Measurements from ENCODE around the gene TNRC18. TPM values are rescaled to one million over a fixed set of nuclear protein-coding genes. Genes with fewer than 3 reads are reported as not detected.

Gene TNRC18
- total and polyA plus RNA-seq, 2 experiments from 2014 or later, result 3.7 to 51.8 TPM

DNA sequence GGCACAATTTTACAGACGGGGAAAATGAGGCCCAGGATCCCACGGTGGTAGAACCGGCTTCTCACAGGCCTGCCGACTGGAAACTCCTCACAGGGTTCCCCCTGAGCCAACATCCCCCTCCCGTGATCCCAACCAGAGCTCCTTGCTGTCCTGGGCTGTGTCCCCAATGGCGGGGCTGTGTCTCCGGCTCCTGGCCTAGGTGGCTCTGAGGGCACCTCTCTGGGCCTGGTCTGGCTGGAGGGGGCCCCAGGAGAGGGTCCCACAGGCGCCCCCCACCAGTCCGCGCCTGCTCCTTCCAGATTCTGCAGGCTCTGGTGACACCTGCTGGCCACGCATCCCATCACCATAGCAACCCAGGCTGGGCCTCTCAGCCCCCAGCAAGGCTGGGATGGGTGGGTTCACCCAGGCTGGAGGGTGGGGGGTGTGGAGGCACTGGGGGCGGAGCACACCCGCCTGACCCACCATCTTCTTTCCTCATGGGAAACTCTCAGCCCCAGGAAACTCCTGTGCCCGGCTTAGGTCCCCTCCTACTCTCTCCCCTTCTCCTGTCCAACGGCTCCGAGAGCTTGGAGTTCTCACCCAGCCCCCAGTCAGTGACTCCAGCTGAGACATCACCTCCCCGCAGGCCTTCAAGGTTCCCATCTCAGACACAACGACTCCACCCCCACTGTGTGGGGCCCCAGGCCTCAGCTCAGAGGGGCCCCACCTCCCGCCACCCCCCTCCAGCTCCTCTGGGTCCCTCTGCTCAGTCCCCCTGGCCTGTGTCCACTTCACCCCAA, 27.1 kb upstream of the TNRC18 start:
- Histone ChIP-seq H2AFZ (no peak overlapping the region), H4K20me1 (ENCODE audit: insufficient read depth) (no peaks in the 10 kb centered on the region), H3K79me2 (ENCODE audit: insufficient read depth) (no peaks in the 10 kb centered on the region), H3K9me2 (ENCODE audit: insufficient read depth) (no peaks in the 10 kb centered on the region), H3K27me3 (replicated peaks; ENCODE audit: insufficient read depth) (no peaks in the 10 kb centered on the region), H3K9me3 (ENCODE audit: low read depth) (no peaks in the 10 kb centered on the region), H3K4me2 (ENCODE audit: unreplicated experiment) (no peak overlapping the region), H3K27ac (no peak overlapping the region), H3K4me1 (ENCODE audit: insufficient read depth) (no peaks in the 10 kb centered on the region), H3K4me3 (no peak overlapping the region), H3K9ac (no peak overlapping the region), H3F3A (ENCODE audit: insufficient read depth) (no peaks in the 10 kb centered on the region), H3K36me3 (ENCODE audit: low read depth) (no peaks in the 10 kb centered on the region)
- in situ Hi-C loops (cut with MboI), result no loop called here
- 56% methylated on average over 13 to 16 of the region's 19 CpGs for WGBS, 2 experiments (ENCODE audit: low coverage in 1 of 2, low lambda C conversion rate in 2 of 2, missing lambda C conversion rate in 2 of 2)
- DNase-seq, result peak; percentile 59
- no peak for TF ChIP-seq EZH2phosphoT487 (IDR thresholded peaks at IDR 0.05; ENCODE audit: insufficient read depth, low read depth)
- no peak for TF ChIP-seq EZH2 (IDR thresholded peaks at IDR 0.05; ENCODE audit: insufficient read depth, poor library complexity, severe bottlenecking)

DNA sequence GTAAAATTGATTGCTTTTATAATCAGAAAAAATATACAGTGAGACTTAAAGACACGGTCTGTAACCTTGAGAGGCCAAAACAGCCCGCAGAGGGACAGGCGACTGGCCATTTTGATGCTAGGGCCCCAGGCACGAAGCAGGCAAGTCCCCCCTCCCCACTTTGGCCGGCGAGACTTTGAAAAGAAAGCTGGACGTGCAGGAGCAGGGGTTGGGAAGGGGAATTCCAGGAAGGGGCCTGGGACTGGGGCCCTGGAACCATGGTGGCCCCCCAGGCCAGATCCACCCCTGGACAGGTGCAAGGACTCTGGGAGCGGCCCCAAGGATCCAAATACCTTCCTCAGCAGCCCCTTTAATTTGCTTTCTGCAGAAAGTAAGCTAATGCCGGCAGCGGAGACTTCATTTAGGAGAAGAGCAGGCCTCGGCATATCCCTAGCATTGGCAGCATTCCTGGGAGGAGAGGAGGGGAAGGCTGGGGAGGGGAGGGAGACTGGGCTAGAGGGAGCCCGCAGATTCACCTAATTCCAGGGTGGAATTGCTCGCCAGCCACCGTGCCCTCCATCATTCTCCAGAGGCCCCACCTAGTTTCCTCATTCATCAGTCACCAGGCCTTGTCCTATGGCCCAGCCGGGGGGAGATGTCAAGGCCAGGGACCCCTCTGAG, 24.9 kb upstream of the TNRC18 start:
- H3K4me3 ChIP-seq, result no peak overlapping the region
- no peak overlapping the region for H3K4me2 ChIP-seq (ENCODE audit: unreplicated experiment)
- in situ Hi-C loops (cut with MboI), result no loop called here
- H3K9ac ChIP-seq, result no peak overlapping the region
- TF ChIP-seq EZH2phosphoT487 (IDR thresholded peaks at IDR 0.05; ENCODE audit: insufficient read depth, low read depth) (no peak), EZH2 (IDR thresholded peaks at IDR 0.05; ENCODE audit: insufficient read depth, poor library complexity, severe bottlenecking) (no peak)
- no peaks in the 10 kb centered on the region for H3K4me1 ChIP-seq (ENCODE audit: insufficient read depth)
- no peaks in the 10 kb centered on the region for H3K9me3 ChIP-seq (ENCODE audit: low read depth)
- no peaks in the 10 kb centered on the region for H3F3A ChIP-seq (ENCODE audit: insufficient read depth)
- H3K9me2 ChIP-seq (ENCODE audit: insufficient read depth), result no peaks in the 10 kb centered on the region
- H4K20me1 ChIP-seq (ENCODE audit: insufficient read depth), result no peaks in the 10 kb centered on the region
- no peak for DNase-seq
- H3K36me3 ChIP-seq (ENCODE audit: low read depth), result no peaks in the 10 kb centered on the region; the same call in 1 of the 2 replicates
- no peaks in the 10 kb centered on the region for H3K27me3 ChIP-seq (replicated peaks; ENCODE audit: insufficient read depth)
- H3K27ac ChIP-seq, result no peak overlapping the region
- WGBS, 2 experiments (ENCODE audit: low coverage in 1 of 2, low lambda C conversion rate in 2 of 2, missing lambda C conversion rate in 2 of 2), result 85 to 89% methylated on average over 14 to 15 of the region's 15 CpGs
- H3K79me2 ChIP-seq (ENCODE audit: insufficient read depth), result no peaks in the 10 kb centered on the region
- no peak overlapping the region for H2AFZ ChIP-seq

DNA sequence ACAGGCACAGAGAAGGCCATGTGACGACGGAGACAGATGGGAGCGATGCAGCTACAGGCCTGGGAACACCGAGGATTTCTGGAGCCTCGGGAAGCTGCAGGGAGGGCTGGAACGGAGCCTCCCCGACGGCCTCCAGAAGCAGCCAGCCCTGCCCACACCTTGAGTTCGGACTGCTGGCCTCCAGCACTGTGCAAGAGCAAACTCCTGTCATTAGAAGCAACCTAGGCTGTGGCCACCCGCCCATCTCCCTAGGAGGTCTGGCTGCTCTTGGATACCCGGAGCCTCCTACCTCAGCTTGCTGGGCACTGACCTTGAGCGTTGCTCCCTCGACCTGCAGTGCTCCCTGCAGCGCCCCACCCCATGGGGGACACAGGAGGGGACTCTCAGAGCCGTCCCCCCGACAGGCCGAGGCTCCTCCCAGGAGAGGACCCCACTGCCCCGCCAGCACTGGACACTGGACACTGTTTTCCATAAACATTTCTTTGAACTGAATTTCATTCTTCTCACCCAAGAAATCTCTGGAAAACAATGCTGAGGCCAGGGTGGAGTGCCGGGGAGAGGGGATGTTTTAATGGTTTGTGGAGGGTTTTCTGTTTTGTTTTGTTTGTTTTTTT, 22.5 kb upstream of the TNRC18 start:
- Histone ChIP-seq H3K9me3 (ENCODE audit: low read depth) (no peaks in the 10 kb centered on the region), H3K79me2 (ENCODE audit: insufficient read depth) (no peaks in the 10 kb centered on the region), H3K36me3 (ENCODE audit: low read depth) (no peaks in the 10 kb centered on the region; the same call in 1 of the 2 replicates), H3K4me3 (no peak overlapping the region), H3K27ac (no peak overlapping the region), H2AFZ (no peak overlapping the region), H4K20me1 (ENCODE audit: insufficient read depth) (no peaks in the 10 kb centered on the region), H3K4me2 (ENCODE audit: unreplicated experiment) (no peak overlapping the region), H3K4me1 (ENCODE audit: insufficient read depth) (no peaks in the 10 kb centered on the region), H3K27me3 (replicated peaks; ENCODE audit: insufficient read depth) (no peaks in the 10 kb centered on the region), H3K9me2 (ENCODE audit: insufficient read depth) (no peaks in the 10 kb centered on the region), H3K9ac (no peak overlapping the region), H3F3A (ENCODE audit: insufficient read depth) (no peaks in the 10 kb centered on the region)
- no peak for DNase-seq
- in situ Hi-C loops (cut with MboI), result no loop called here
- no peak for TF ChIP-seq EZH2 (IDR thresholded peaks at IDR 0.05; ENCODE audit: insufficient read depth, poor library complexity, severe bottlenecking)
- WGBS, 2 experiments (ENCODE audit: low coverage in 1 of 2, low lambda C conversion rate in 2 of 2, missing lambda C conversion rate in 2 of 2), result 22 to 25% methylated on average over 19 of the region's 19 CpGs

DNA sequence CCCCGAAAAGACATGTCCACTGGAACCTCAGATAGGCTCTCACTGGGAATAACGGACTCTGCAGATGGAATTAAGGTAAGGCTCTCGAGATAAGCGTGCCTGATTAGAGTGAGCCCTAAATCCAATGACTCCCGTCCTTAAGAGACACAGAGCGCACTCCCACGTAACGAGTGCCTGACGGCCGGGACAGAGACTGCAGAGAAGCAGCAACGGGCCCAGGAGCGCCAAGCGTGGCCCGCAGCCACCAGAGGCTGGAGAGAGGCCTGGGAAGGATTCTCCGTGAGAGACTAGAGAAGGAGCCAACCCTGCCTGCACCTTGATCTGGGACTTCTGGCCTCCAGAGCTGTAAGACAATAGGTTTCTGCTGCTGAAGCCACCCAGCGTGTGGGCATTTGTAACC, 20.0 kb upstream of the TNRC18 start:
- Histone ChIP-seq H3K79me2 (ENCODE audit: insufficient read depth) (peaks cover 2% of the 10 kb centered on the region; the same call in 1 of the 2 replicates), H3K4me3 (no peak overlapping the region), H3K27ac (no peak overlapping the region), H4K20me1 (ENCODE audit: insufficient read depth) (no peaks in the 10 kb centered on the region), H3K27me3 (replicated peaks; ENCODE audit: insufficient read depth) (no peaks in the 10 kb centered on the region), H2AFZ (no peak overlapping the region), H3K4me1 (ENCODE audit: insufficient read depth) (no peaks in the 10 kb centered on the region), H3K9me2 (ENCODE audit: insufficient read depth) (no peaks in the 10 kb centered on the region), H3K36me3 (ENCODE audit: low read depth) (no peaks in the 10 kb centered on the region; the same call in 1 of the 2 replicates), H3F3A (ENCODE audit: insufficient read depth) (no peaks in the 10 kb centered on the region), H3K9me3 (ENCODE audit: low read depth) (no peaks in the 10 kb centered on the region), H3K4me2 (ENCODE audit: unreplicated experiment) (no peak overlapping the region), H3K9ac (no peak overlapping the region)
- no peak for DNase-seq
- WGBS, 2 experiments (ENCODE audit: low coverage in 1 of 2, low lambda C conversion rate in 2 of 2, missing lambda C conversion rate in 2 of 2), result 77 to 81% methylated on average over 16 of the region's 16 CpGs
- TF ChIP-seq EZH2phosphoT487 (IDR thresholded peaks at IDR 0.05; ENCODE audit: insufficient read depth, low read depth) (no peak), EZH2 (IDR thresholded peaks at IDR 0.05; ENCODE audit: insufficient read depth, poor library complexity, severe bottlenecking) (no peak)
- in situ Hi-C loops (cut with MboI), result no loop called here

Measured in GM23248 (cell line).